Left lobe of liver (tissue), 2 donors: ENCODE results near the gene LFNG. TPM values are rescaled to one million over a fixed set of nuclear protein-coding genes. Genes with fewer than 3 reads are reported as not detected.
A peak's percentile ranks its signal among the peaks of the same experiment; 100 is the strongest.

Experiments used
- ATAC-seq: fragments of 200-7000 bp; cut with Tn5 transposase; one replicate; pipeline ENCODE4 v1.9.1; 2020; ENCODE audit warnings: mild to moderate bottlenecking, moderate library complexity
- DNase-seq: peaks from one replicate; pipeline ENCODE4 v3.0.0-alpha.2; 2020; ENCODE audit warnings: low spot score
- total RNA-seq: library from RNA; stranded (reverse); gene quantifications from one replicate; pipeline ENCODE4 v1.2.1, GENCODE V29; 2021
- donor health status: DM: no; HTN: no; CAD: no; lungs with moderate emphysema.
- donor health status: DM: no; HTN: yes; CAD: no.

The LFNG gene
- total RNA-seq, 1 donor from 2014 or later, result 1.2 TPM

GRCh38 chr7:2516194-2516555 lies 3.4 kb upstream of the LFNG start:
- ATAC-seq (no peak), DNase-seq (no peak)

- DNase-seq, result no peak
- no peak for ATAC-seq
Observed at GRCh38 chr7:2517026-2517425, 2.5 kb upstream of the LFNG start.

- no peak for ATAC-seq
Observed at GRCh38 chr7:2517678-2518507, 1.7 kb upstream of the LFNG start.

GRCh38 chr7:2518737-2519118 lies 846 bp upstream of the LFNG start:
- ATAC-seq, result no peak
- no peak for DNase-seq

More at GRCh38 chr7:2517678-2518507, 1.7 kb upstream of the LFNG start:
- no peak for DNase-seq

GRCh38 chr7:2520131-2520760 lies 672 bp downstream of the LFNG start:
- no peak for ATAC-seq
- no peak for DNase-seq

GRCh38 chr7:2520761-2521290 lies 1.3 kb downstream of the LFNG start:
- DNase-seq, result no peak
- ATAC-seq, result no peak

- DNase-seq (no peak), ATAC-seq (no peak)
Observed at GRCh38 chr7:2521341-2521745, 1.8 kb downstream of the LFNG start.

- peak; percentile 2 for ATAC-seq
- DNase-seq, result no peak
Observed at GRCh38 chr7:2521952-2522591, 2.5 kb downstream of the LFNG start.

GRCh38 chr7:2522780-2523433 lies 3.3 kb downstream of the LFNG start:
- ATAC-seq, result no peak
- no peak for DNase-seq

GRCh38 chr7:2523461-2523936 lies 3.9 kb downstream of the LFNG start:
- DNase-seq (no peak), ATAC-seq (no peak)

GRCh38 chr7:2523941-2524807 lies 4.6 kb downstream of the LFNG start:
- DNase-seq, result peak; percentile 66
- peak; percentile 17 for ATAC-seq

- ATAC-seq (no peak), DNase-seq (no peak)
Observed at GRCh38 chr7:2524808-2525657, 5.5 kb downstream of the LFNG start.

- ATAC-seq, result no peak
- DNase-seq, result no peak
Observed at GRCh38 chr7:2525658-2526630, 6.4 kb downstream of the LFNG start.

- DNase-seq (no peak), ATAC-seq (no peak)
Observed at GRCh38 chr7:2526659-2527504, 7.3 kb downstream of the LFNG start.

GRCh38 chr7:2527505-2528467 lies 8.2 kb downstream of the LFNG start:
- ATAC-seq, result no peak
- no peak for DNase-seq
